ENCODE measurements around the gene TRAPPC6A. TPM values are rescaled to one million over a fixed set of nuclear protein-coding genes. Genes with fewer than 3 reads are reported as not detected.

TRAPPC6A gene
- total RNA-seq, 1 experiment from 2014 or later: 59.9 TPM

GRCh38 chr19:45172173-45172572, 5.9 kb downstream of the TRAPPC6A start:
- no peak overlapping the region for H3T11ph ChIP-seq (ENCODE audit: low read length)

More at GRCh38 chr19:45172173-45172572, 5.9 kb downstream of the TRAPPC6A start:
- H4K5ac ChIP-seq (ENCODE audit: insufficient read length, low read depth, low read length): no peak overlapping the region
- H2BK120ac ChIP-seq (ENCODE audit: low read depth, low read length, poor library complexity, severe bottlenecking): no peak overlapping the region
- no peak overlapping the region for H2BK20ac ChIP-seq (ENCODE audit: low read depth, low read length, poor library complexity, severe bottlenecking)
- Mint-ChIP-seq H3K36me3 (ENCODE audit: insufficient read depth in 1 of 3, low read depth in 3 of 3) (no peaks in the 10 kb centered on the region), H3K4me3 (no peak overlapping the region), H3K4me1 (peaks cover 0 to 4% of the 10 kb centered on the region in 2 experiments; a peak in 2 of 4 replicates), H3K9me3 (no peaks in the 10 kb centered on the region), H3K27ac (no peak overlapping the region), H3K27me3 (ENCODE audit: low read depth) (no peaks in the 10 kb centered on the region; the same call in 1 of the 2 replicates)
- H2AK5ac ChIP-seq (ENCODE audit: insufficient read length, low read length): no peak overlapping the region
- TF ChIP-seq CTCF (conservative IDR thresholded peaks at IDR 0.05): no peak
- no CpG with 5 or more reads among the region's 4 CpGs for WGBS (ENCODE audit: extremely low coverage, insufficient read length, low lambda C conversion rate)
- no peak overlapping the region for H2AFZ ChIP-seq (ENCODE audit: low read length)
- H4K91ac ChIP-seq (ENCODE audit: insufficient read length, low read depth, low read length): no peak overlapping the region
- no peak overlapping the region for H2BK5ac ChIP-seq (ENCODE audit: insufficient read length, low read length)
- H3K4me2 ChIP-seq (ENCODE audit: insufficient read depth, insufficient read length, low read length): no peak overlapping the region
- no peaks in the 10 kb centered on the region for H3K4me1 ChIP-seq (ENCODE audit: insufficient read depth, low read length)
- no peak overlapping the region; the same call in 1 of the 2 replicates for H3K14ac ChIP-seq (ENCODE audit: insufficient read depth, low read length)
- no peak overlapping the region for H2BK15ac ChIP-seq (ENCODE audit: low read depth, low read length)
- H3K56ac ChIP-seq (ENCODE audit: insufficient read length, low read depth, low read length): no peak overlapping the region
- no peaks in the 10 kb centered on the region for H3K79me1 ChIP-seq (ENCODE audit: insufficient read depth, low read depth, low read length, poor library complexity, severe bottlenecking)
- DNase-seq: no peak
- H4K20me1 ChIP-seq (ENCODE audit: control insufficient read depth, insufficient read depth, insufficient read length): no peaks in the 10 kb centered on the region
- no peaks in the 10 kb centered on the region; the same call in 1 of the 2 replicates for H3K79me2 ChIP-seq (ENCODE audit: insufficient read depth, low read length)
- no peak overlapping the region for H3K4ac ChIP-seq (ENCODE audit: low read depth, low read length)
- no peak overlapping the region for H3K18ac ChIP-seq (ENCODE audit: insufficient read length, low read depth, low read length)
- H3K23me2 ChIP-seq (ENCODE audit: insufficient read length, low read depth, low read length, poor library complexity, severe bottlenecking): no peaks in the 10 kb centered on the region
- H3K9ac ChIP-seq (ENCODE audit: extremely low read depth, insufficient read length, low read length): no peak overlapping the region
- no peak overlapping the region for H4K8ac ChIP-seq (replicated peaks; ENCODE audit: insufficient read length, low read depth, low read length)
- no peak overlapping the region for H3K23ac ChIP-seq (ENCODE audit: insufficient read length, low read depth, low read length)
- no peak overlapping the region for H3K27ac ChIP-seq (ENCODE audit: insufficient read length, low read depth, low read length)
- H3K27me3 ChIP-seq (ENCODE audit: insufficient read depth, low read length): no peaks in the 10 kb centered on the region
- H2BK12ac ChIP-seq (ENCODE audit: insufficient read length, low read depth, low read length): no peak overlapping the region
- no peaks in the 10 kb centered on the region for H3K9me3 ChIP-seq (ENCODE audit: control insufficient read depth, low read depth, low read length)

Measured in H9 (cell line).